Caco-2 (cell line): ENCODE measurements around the gene KLK15. TPM values are rescaled to one million over a fixed set of nuclear protein-coding genes. Genes with fewer than 3 reads are reported as not detected.

ENCODE experiments used
- BruUV-seq: library from RNA; stranded (reverse); fragments of 400-500 nt; replicated peaks from 2 replicates; lab custom pipeline; 2021; lab: Mats Ljungman, UMichigan
- CTCF ChIA-PET: fragments of 300-600 bp; sonication (Branson Sonifier 250); formaldehyde crosslinking; loops from one replicate; lab custom pipeline; 2022; ENCODE audit warnings: antibody characterized with exemption; lab: Charles Lee
- POLR2A ChIA-PET: fragments of 300-600 bp; sonication (Branson Sonifier 250); formaldehyde crosslinking; loops from one replicate; lab custom pipeline; 2022; ENCODE audit warnings: antibody characterized with exemption; lab: Charles Lee
- DNase-seq, 2 experiments: peaks; one replicate each; pipeline versions ENCODE4 v3.0.0 to v3.0.0-alpha.2; 2020 to 2022
- H3K27me3 ChIP-seq: replicated peaks from 2 replicates; pipeline ENCODE4 v1.6.0; 2011; ENCODE audit warnings: low read length; ENCODE audit not compliant: control insufficient read depth, insufficient read depth
- H3K36me3 ChIP-seq: 2 replicates; pipeline ENCODE4 v1.5.1; 2011; ENCODE audit warnings: low read length; ENCODE audit not compliant: control insufficient read depth, insufficient read depth
- H3K4me1 ChIP-seq: fragments of 250-450 bp; sonication (Bioruptor Pico); 2 replicates; pipeline ENCODE4 v1.5.1; 2020; ENCODE audit warnings: mild to moderate bottlenecking
- H3K4me3 ChIP-seq: 2 replicates; pipeline ENCODE4 v1.5.1; 2011; ENCODE audit warnings: low read depth, mild to moderate bottlenecking, control low read depth, low read length
- H3K9me3 ChIP-seq: fragments of 250-450 bp; sonication (Bioruptor Pico); 2 replicates; pipeline ENCODE4 v1.5.1; 2020; ENCODE audit warnings: mild to moderate bottlenecking, moderate library complexity
- H3K27ac Mint-ChIP-seq: one replicate; pipeline ENCODE4 v1.8.0; 2022; ENCODE audit warnings: mixed read lengths; ENCODE audit not compliant: unreplicated experiment
- H3K27me3 Mint-ChIP-seq: one replicate; pipeline ENCODE4 v1.8.0; 2022; ENCODE audit warnings: mixed read lengths; ENCODE audit not compliant: insufficient read depth, unreplicated experiment
- H3K36me3 Mint-ChIP-seq: one replicate; pipeline ENCODE4 v1.8.0; 2022; ENCODE audit warnings: mild to moderate bottlenecking, mixed read lengths; ENCODE audit not compliant: insufficient read depth, unreplicated experiment
- H3K4me1 Mint-ChIP-seq: one replicate; pipeline ENCODE4 v1.8.0; 2022; ENCODE audit warnings: low read depth, mixed read lengths; ENCODE audit not compliant: unreplicated experiment
- H3K4me3 Mint-ChIP-seq: one replicate; pipeline ENCODE4 v1.8.0; 2022; ENCODE audit warnings: mild to moderate bottlenecking, moderate library complexity, mixed read lengths; ENCODE audit not compliant: unreplicated experiment
- H3K9me3 Mint-ChIP-seq: one replicate; pipeline ENCODE4 v1.8.0; 2022; ENCODE audit warnings: mixed read lengths; ENCODE audit not compliant: unreplicated experiment
- intact Hi-C: fragments of 100-400 bp; cut with micrococcal nuclease; formaldehyde crosslinking; loops from one replicate; pipeline ENCODE4 v1.10.0; 2022; ENCODE audit not compliant: unreplicated experiment
- total RNA-seq: library from RNA; stranded (reverse); gene quantifications from 2 replicates; pipeline ENCODE4 v1.2.3, GENCODE V29; 2022
- TF ChIP-seq, protein P1 (sequence below), 2 experiments: fragments of 200-600 bp in 1 of 2; IDR thresholded peaks; 1 replicate in 1 of 2; 2 replicates in 1 of 2; pipeline versions ENCODE4 v1.5.1 to v1.8.0; 2011 to 2022; ENCODE audit warnings: antibody characterized with exemption in 1 of 2, control low read depth in 1 of 2, inconsistent platforms in 1 of 2, low read depth in 1 of 2, low read length in 1 of 2, mild to moderate bottlenecking in 1 of 2, moderate library complexity in 1 of 2; ENCODE audit not compliant: insufficient read depth in 1 of 2, severe bottlenecking in 1 of 2, unreplicated experiment in 1 of 2

Gene KLK15
- total RNA-seq, 1 experiment from 2014 or later = not detected

DNA sequence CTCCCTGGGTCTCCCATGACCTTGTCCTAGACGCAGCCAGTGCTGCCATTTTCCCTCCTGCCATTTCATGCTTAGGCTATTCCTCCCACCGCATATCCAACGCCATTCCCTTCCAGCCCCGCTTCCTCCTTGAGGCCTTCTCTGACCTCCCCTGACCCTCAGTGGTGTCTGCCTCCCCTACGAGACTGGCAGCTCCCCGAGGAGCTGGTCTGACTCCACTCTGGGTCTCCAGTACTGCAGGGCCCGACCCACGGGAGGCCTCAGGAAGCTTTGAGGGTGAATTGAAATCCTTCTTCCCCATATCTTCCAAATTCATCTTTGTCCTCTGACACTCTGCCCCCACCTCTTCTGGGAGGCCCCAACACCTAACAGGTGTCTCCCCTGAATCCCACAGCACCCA, 708 bp downstream of the KLK15 start:
- H3K4me3 Mint-ChIP-seq = no peak overlapping the region
- peaks cover 18% of the 10 kb centered on the region for H3K36me3 Mint-ChIP-seq
- H3K4me1 ChIP-seq = peaks cover 4% of the 10 kb centered on the region; the same call in 1 of the 2 replicates
- H3K4me3 ChIP-seq = no peak overlapping the region
- H3K27me3 ChIP-seq = no peaks in the 10 kb centered on the region
- no peak for DNase-seq
- peaks cover 14% of the 10 kb centered on the region for H3K27me3 Mint-ChIP-seq
- ChIA-PET POLR2A (no interaction called here), CTCF (interaction anchor here (1.1 kb wide), 1 partner anchor 49 kb away, joined by 4 read pairs; no protein-coding TSS in a partner anchor)
- TF ChIP-seq, protein P1, sequence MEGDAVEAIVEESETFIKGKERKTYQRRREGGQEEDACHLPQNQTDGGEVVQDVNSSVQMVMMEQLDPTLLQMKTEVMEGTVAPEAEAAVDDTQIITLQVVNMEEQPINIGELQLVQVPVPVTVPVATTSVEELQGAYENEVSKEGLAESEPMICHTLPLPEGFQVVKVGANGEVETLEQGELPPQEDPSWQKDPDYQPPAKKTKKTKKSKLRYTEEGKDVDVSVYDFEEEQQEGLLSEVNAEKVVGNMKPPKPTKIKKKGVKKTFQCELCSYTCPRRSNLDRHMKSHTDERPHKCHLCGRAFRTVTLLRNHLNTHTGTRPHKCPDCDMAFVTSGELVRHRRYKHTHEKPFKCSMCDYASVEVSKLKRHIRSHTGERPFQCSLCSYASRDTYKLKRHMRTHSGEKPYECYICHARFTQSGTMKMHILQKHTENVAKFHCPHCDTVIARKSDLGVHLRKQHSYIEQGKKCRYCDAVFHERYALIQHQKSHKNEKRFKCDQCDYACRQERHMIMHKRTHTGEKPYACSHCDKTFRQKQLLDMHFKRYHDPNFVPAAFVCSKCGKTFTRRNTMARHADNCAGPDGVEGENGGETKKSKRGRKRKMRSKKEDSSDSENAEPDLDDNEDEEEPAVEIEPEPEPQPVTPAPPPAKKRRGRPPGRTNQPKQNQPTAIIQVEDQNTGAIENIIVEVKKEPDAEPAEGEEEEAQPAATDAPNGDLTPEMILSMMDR (IDR thresholded peaks at IDR 0.05; ENCODE audit: insufficient read depth in 1 of 2, low read depth in 1 of 2, low read length in 1 of 2, severe bottlenecking in 1 of 2, unreplicated experiment in 1 of 2) = no peak
- intact Hi-C loops = no loop called here
- no peak overlapping the region for H3K27ac Mint-ChIP-seq
- no peaks in the 10 kb centered on the region for H3K9me3 ChIP-seq
- H3K36me3 ChIP-seq = no peaks in the 10 kb centered on the region
- H3K9me3 Mint-ChIP-seq = no peaks in the 10 kb centered on the region
- peaks cover 6% of the 10 kb centered on the region for H3K4me1 Mint-ChIP-seq
- BruUV-seq = no TSS peak

GRCh38 chr19:50831026-50831396, 2.4 kb downstream of the KLK15 start:
- TF ChIP-seq, protein P1 (IDR thresholded peaks at IDR 0.05; ENCODE audit: insufficient read depth in 1 of 2, low read depth in 1 of 2, low read length in 1 of 2, severe bottlenecking in 1 of 2, unreplicated experiment in 1 of 2) = no peak
- peaks cover under 1% of the 10 kb centered on the region for H3K4me1 Mint-ChIP-seq
- H3K27me3 Mint-ChIP-seq = peaks cover 19% of the 10 kb centered on the region
- POLR2A ChIA-PET = no interaction called here
- no peak overlapping the region for H3K4me3 ChIP-seq
- no peaks in the 10 kb centered on the region for H3K27me3 ChIP-seq
- no TSS peak for BruUV-seq
- no peaks in the 10 kb centered on the region for H3K9me3 ChIP-seq
- H3K9me3 Mint-ChIP-seq = no peaks in the 10 kb centered on the region
- intact Hi-C loops = no loop called here
- CTCF ChIA-PET = no interaction called here
- H3K36me3 Mint-ChIP-seq = peaks cover 17% of the 10 kb centered on the region
- H3K27ac Mint-ChIP-seq = no peak overlapping the region
- H3K4me1 ChIP-seq = no peaks in the 10 kb centered on the region
- no peak overlapping the region for H3K4me3 Mint-ChIP-seq
- DNase-seq = no peak
- H3K36me3 ChIP-seq = no peaks in the 10 kb centered on the region

DNA sequence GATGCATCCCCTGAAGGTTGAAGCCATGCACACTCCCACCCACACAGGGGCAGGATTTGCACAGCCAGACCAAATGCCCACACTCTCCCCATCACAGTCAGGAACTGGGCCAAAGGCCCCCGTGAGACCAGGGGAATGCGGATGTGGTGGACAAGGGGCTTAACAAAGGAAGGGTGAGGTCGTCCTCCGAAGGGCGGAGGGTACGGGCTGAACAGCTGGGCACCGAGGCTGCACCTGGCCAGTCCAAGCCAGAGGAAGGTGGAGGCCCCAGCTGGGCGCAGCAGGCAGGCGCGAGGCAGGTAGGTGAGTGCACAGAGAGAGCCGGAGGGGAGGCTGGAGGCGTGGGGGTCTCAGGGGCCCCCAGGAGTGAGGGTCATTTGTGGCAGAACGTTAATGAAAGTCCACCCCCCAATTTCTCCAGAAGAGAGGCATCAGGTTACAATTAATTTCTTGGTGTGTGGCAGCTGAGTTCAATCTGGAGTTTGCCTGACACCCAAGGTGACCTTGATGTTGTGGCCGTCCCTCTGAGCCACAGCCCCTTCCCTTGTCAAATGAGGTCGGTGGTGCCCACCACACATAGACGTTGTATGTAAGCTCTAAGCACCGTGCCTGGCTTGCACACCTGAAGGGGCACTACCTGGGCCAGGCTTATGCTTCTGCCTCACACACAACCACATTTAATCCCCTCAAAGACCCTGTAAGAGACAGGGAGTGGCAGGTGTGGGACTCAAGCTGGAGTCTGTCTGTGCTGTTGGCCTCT, 2.9 kb downstream of the KLK15 start:
- intact Hi-C loops = no loop called here
- no peak for DNase-seq
- ChIA-PET POLR2A (no interaction called here), CTCF (no interaction called here)
- Mint-ChIP-seq H3K4me1 (no peaks in the 10 kb centered on the region), H3K4me3 (no peak overlapping the region), H3K27me3 (peaks cover 19% of the 10 kb centered on the region), H3K27ac (no peak overlapping the region), H3K9me3 (no peaks in the 10 kb centered on the region), H3K36me3 (peaks cover 16% of the 10 kb centered on the region)
- no TSS peak for BruUV-seq
- TF ChIP-seq, protein P1 (IDR thresholded peaks at IDR 0.05; ENCODE audit: insufficient read depth in 1 of 2, low read depth in 1 of 2, low read length in 1 of 2, severe bottlenecking in 1 of 2, unreplicated experiment in 1 of 2) = no peak
- Histone ChIP-seq H3K4me1 (no peaks in the 10 kb centered on the region), H3K36me3 (no peaks in the 10 kb centered on the region), H3K9me3 (no peaks in the 10 kb centered on the region), H3K27me3 (no peaks in the 10 kb centered on the region), H3K4me3 (no peak overlapping the region)
